HepG2 (cell line): ENCODE measurements around the gene DOCK1. TPM values are rescaled to one million over a fixed set of nuclear protein-coding genes. Genes with fewer than 3 reads are reported as not detected.

ENCODE experiments used
- ATAC-seq: fragments of 200-7000 bp; cut with Tn5 transposase; 3 replicates; pipeline ENCODE4 v1.9.1; 2020; ENCODE audit warnings: mild to moderate bottlenecking, moderate library complexity
- BruUV-seq: library from RNA; stranded (reverse); fragments of 400-500 nt; replicated peaks from 2 replicates; lab custom pipeline; 2021; lab: Mats Ljungman, UMichigan
- CTCF ChIA-PET: fragments of 300-600 bp; formaldehyde crosslinking; extraction: SDS; loops from one replicate; lab custom pipeline; 2021; ENCODE audit warnings: low total read pairs, inconsistent platforms, low intra/inter-chr PET ratio; lab: Yijun Ruan, JAX
- POLR2A ChIA-PET: fragments of 350-600 bp; sonication (Branson Sonifier 250); formaldehyde crosslinking; loops from one replicate; lab custom pipeline; 2020; ENCODE audit warnings: antibody characterized with exemption, inconsistent platforms; lab: Yijun Ruan, JAX
- DNase-seq: peaks from one replicate; pipeline ENCODE4 v3.0.0-alpha.2; 2015; ENCODE audit warnings: low spot score
- FAIRE-seq: peaks from 3 replicates; lab custom pipeline; 2011; peaks lifted over from hg19 to GRCh38; lab: Jason Lieb, UNC
- H2AFZ ChIP-seq: one replicate; pipeline ENCODE4 v1.6.1; 2011; ENCODE audit warnings: low read length, inconsistent platforms
- H3K27ac ChIP-seq: fragments of 300-600 bp; 3 replicates; pipeline ENCODE4 v1.8.0; 2011; ENCODE audit warnings: mixed run types, mild to moderate bottlenecking, mixed read lengths, low read length, inconsistent platforms; ENCODE audit not compliant: insufficient read depth; ENCODE audit errors: extremely low read length
- H3K27me3 ChIP-seq, 2 experiments: fragments of 200-600 bp in 1 of 2; 2 replicates in 1 of 2; 3 replicates in 1 of 2; pipeline versions ENCODE4 v1.6.0 to v1.8.0; 2011; ENCODE audit warnings: low read length in 2 of 2, mild to moderate bottlenecking in 2 of 2, moderate library complexity in 2 of 2, inconsistent platforms in 1 of 2; ENCODE audit not compliant: insufficient read depth in 2 of 2, control insufficient read depth in 1 of 2
- H3K36me3 ChIP-seq, 2 experiments: fragments of 200-600 bp in 1 of 2; replicated peaks in 1 of 2; 2 replicates in 1 of 2; 3 replicates in 1 of 2; pipeline versions ENCODE4 v1.5.1 to v1.8.0; 2011; ENCODE audit warnings: low read length in 2 of 2, inconsistent platforms in 1 of 2; ENCODE audit not compliant: insufficient read depth in 2 of 2, control insufficient read depth in 1 of 2
- H3K4me1 ChIP-seq: 2 replicates; pipeline ENCODE4 v1.5.1; 2012; ENCODE audit warnings: low read length, inconsistent platforms; ENCODE audit not compliant: insufficient read depth
- H3K4me2 ChIP-seq: 2 replicates; pipeline ENCODE4 v1.6.0; 2011; ENCODE audit warnings: low read depth, low read length, inconsistent platforms
- H3K4me3 ChIP-seq, 3 experiments: fragments of 200-600 bp in 1 of 3; sonication (generic), shearing (Covaris generic) in 1 of 3; replicated peaks in 1 of 3; 2 replicates each; pipeline ENCODE4 v1.5.1; 2011 to 2016; ENCODE audit warnings: low read length in 3 of 3, inconsistent platforms in 2 of 3, low read depth in 2 of 3, mild to moderate bottlenecking in 2 of 3, control low read depth in 1 of 3, mixed read lengths in 1 of 3; ENCODE audit not compliant: insufficient read depth in 1 of 3
- H3K79me2 ChIP-seq: one replicate; pipeline ENCODE4 v1.6.1; 2011; ENCODE audit warnings: low read length, inconsistent platforms; ENCODE audit not compliant: insufficient read depth
- H3K9ac ChIP-seq: 2 replicates; pipeline ENCODE4 v1.6.0; 2011; ENCODE audit warnings: mild to moderate bottlenecking, low read depth, low read length, inconsistent platforms; ENCODE audit not compliant: insufficient read depth
- H3K9me3 ChIP-seq: 2 replicates; pipeline ENCODE4 v1.5.1; 2012; ENCODE audit warnings: mild to moderate bottlenecking, low read length
- H4K20me1 ChIP-seq: 2 replicates; pipeline ENCODE4 v1.6.0; 2011; ENCODE audit warnings: inconsistent platforms, mild to moderate bottlenecking, low read length, moderate library complexity; ENCODE audit not compliant: insufficient read depth
- JUNB ChIP-seq: sonication (generic); formaldehyde crosslinking; IDR thresholded peaks from 2 replicates; pipeline ENCODE4 v1.8.0; 2022; ENCODE audit warnings: missing genetic modification reagents, mild to moderate bottlenecking, borderline replicate concordance
- MIER2 ChIP-seq: IDR thresholded peaks from 2 replicates; pipeline ENCODE4 v1.6.1; 2016; ENCODE audit warnings: missing biosample characterization, missing genetic modification reagents
- PAWR ChIP-seq: sonication (generic); formaldehyde crosslinking; IDR thresholded peaks from 2 replicates; pipeline ENCODE4 v1.4.0; 2020; ENCODE audit warnings: missing genetic modification reagents, mild to moderate bottlenecking, borderline replicate concordance
- ZNF3 ChIP-seq: IDR thresholded peaks from 2 replicates; pipeline ENCODE4 v1.7.0; 2017; ENCODE audit warnings: inconsistent platforms
- WGBS: methylation state at CpG from one replicate; pipeline ENCODE4 v1.1.6; 2017; ENCODE audit warnings: low lambda C conversion rate; 5-methylcytosine and 5-hydroxymethylcytosine counted together
- in situ Hi-C: cut with HindIII; loops from 2 replicates; pipeline ENCODE4 v1.10.0; 2017; ENCODE audit warnings: low pct_unique_long_range_greater_than_20kb; ENCODE audit not compliant: extremely low pct_ligation_motif_present
- intact Hi-C: fragments of 100-400 bp; cut with micrococcal nuclease; formaldehyde crosslinking; loops from one replicate; pipeline ENCODE4 v1.10.0; 2022; ENCODE audit not compliant: unreplicated experiment
- polyA plus RNA-seq, 8 experiments: library from polyadenylated mRNA; depleted of rRNA in 3 of 8; stranded (reverse) in 7 of 8; unstranded in 1 of 8; fragments of >200 nt; fragmentation: Illumina TruSeq in 4 of 8; extraction: Trizol in 4 of 8; gene quantifications; 2 replicates each; pipeline versions ENCODE4 v1.2.1 to v1.2.3, GENCODE V29; 2011 to 2016; ENCODE audit warnings: low read depth in 4 of 8, missing spikeins in 1 of 8, mixed read lengths in 1 of 8; ENCODE audit not compliant: insufficient read depth in 1 of 8
- total RNA-seq, 5 experiments: library from RNA; depleted of rRNA; stranded (reverse); fragments of >200 nt; fragmentation: Illumina TruSeq; extraction: Trizol; gene quantifications; 2 replicates each; pipeline ENCODE4 v1.2.3, GENCODE V29; 2016; ENCODE audit warnings: low read depth in 1 of 5
- TF ChIP-seq, protein P1 (sequence below), 2 experiments: IDR thresholded peaks; 2 replicates each; pipeline ENCODE4 v1.6.1; 2011 to 2012; ENCODE audit warnings: low read length in 2 of 2, borderline replicate concordance in 1 of 2, low read depth in 1 of 2, mild to moderate bottlenecking in 1 of 2, moderate library complexity in 1 of 2

DOCK1 gene
- total and polyA plus RNA-seq, 2 of the 13 experiments (the other 11 are each of a cell fraction or from before 2014, with no cell fraction given): 8.3 to 25.5 TPM

DNA sequence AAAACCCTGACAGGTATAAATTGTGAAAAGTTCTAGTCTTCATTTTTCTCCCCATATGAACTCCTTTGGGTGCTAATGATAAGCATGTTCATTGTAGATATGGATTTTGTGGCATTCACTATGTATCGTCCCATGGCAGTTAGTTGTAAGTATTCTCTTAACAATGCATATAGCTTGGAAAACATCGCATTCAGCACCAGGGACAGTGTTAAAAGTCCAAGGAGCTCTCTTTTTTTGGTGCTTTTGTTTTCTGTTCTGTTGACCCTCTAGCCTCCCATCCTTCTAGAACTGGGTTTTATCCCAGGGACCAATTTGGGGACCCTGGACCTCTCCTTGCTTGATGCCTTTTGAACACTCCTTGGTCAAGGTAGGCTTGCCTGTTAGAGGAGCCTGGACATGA is 253.4 kb downstream of the DOCK1 start:
- TF ChIP-seq MIER2 (CRISPR knock-in tag) (peak; percentile 72; the same call in 1 of the 2 replicates), JUNB (CRISPR knock-in tag) (no peak), PAWR (CRISPR knock-in tag) (no peak), ZNF3 (no peak)
- TF ChIP-seq, protein P1, sequence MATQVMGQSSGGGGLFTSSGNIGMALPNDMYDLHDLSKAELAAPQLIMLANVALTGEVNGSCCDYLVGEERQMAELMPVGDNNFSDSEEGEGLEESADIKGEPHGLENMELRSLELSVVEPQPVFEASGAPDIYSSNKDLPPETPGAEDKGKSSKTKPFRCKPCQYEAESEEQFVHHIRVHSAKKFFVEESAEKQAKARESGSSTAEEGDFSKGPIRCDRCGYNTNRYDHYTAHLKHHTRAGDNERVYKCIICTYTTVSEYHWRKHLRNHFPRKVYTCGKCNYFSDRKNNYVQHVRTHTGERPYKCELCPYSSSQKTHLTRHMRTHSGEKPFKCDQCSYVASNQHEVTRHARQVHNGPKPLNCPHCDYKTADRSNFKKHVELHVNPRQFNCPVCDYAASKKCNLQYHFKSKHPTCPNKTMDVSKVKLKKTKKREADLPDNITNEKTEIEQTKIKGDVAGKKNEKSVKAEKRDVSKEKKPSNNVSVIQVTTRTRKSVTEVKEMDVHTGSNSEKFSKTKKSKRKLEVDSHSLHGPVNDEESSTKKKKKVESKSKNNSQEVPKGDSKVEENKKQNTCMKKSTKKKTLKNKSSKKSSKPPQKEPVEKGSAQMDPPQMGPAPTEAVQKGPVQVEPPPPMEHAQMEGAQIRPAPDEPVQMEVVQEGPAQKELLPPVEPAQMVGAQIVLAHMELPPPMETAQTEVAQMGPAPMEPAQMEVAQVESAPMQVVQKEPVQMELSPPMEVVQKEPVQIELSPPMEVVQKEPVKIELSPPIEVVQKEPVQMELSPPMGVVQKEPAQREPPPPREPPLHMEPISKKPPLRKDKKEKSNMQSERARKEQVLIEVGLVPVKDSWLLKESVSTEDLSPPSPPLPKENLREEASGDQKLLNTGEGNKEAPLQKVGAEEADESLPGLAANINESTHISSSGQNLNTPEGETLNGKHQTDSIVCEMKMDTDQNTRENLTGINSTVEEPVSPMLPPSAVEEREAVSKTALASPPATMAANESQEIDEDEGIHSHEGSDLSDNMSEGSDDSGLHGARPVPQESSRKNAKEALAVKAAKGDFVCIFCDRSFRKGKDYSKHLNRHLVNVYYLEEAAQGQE (IDR thresholded peaks at IDR 0.05; ENCODE audit: borderline replicate concordance in 1 of 2, low read depth in 1 of 2, low read length in 2 of 2): peak; percentile 15 to 89
- Histone ChIP-seq H3K4me2 (no peak overlapping the region), H4K20me1 (no peaks in the 10 kb centered on the region), H3K9ac (no peak overlapping the region), H3K9me3 (no peaks in the 10 kb centered on the region), H3K4me1 (no peaks in the 10 kb centered on the region), H3K79me2 (no peaks in the 10 kb centered on the region), H2AFZ (no peak overlapping the region), H3K36me3 (no peaks in the 10 kb centered on the region), H3K4me3 (no peak overlapping the region), H3K27ac (no peak overlapping the region), H3K27me3 (no peaks in the 10 kb centered on the region)
- 97% methylated on average over 2 of the region's 2 CpGs for WGBS
- FAIRE-seq: no peak
- POLR2A ChIA-PET: no interaction called here
- in situ Hi-C loops: no loop called here
- no peak for ATAC-seq
- intact Hi-C loops: no loop called here
- CTCF ChIA-PET: no interaction called here
- no TSS peak for BruUV-seq
- DNase-seq: no peak
